HG03060 (cell line): Measurements from ENCODE around the gene APCDD1L.

Experiments used
- ATAC-seq: cut with Tn5 transposase; IDR thresholded peaks from one replicate; pipeline ENCODE4 v1.9.1; 2021; ENCODE audit warnings: low read depth, moderate number of reproducible peaks; ENCODE audit not compliant: unreplicated experiment

Gene APCDD1L

GRCh38 chr20:58469616-58470015, 45.6 kb downstream of the APCDD1L start:
- ATAC-seq, result no peak

- ATAC-seq, result no peak
Observed at GRCh38 chr20:58467572-58468527, 47.3 kb downstream of the APCDD1L start.

GRCh38 chr20:58466729-58467571, 48.2 kb downstream of the APCDD1L start:
- ATAC-seq, result no peak

GRCh38 chr20:58466095-58466708, 49.0 kb downstream of the APCDD1L start:
- ATAC-seq, result no peak

- no peak for ATAC-seq
Observed at GRCh38 chr20:58464838-58465237, 50.4 kb downstream of the APCDD1L start.

GRCh38 chr20:58463256-58463655, 51.9 kb downstream of the APCDD1L start:
- no peak for ATAC-seq

GRCh38 chr20:58461899-58462298, 53.3 kb downstream of the APCDD1L start:
- no peak for ATAC-seq

GRCh38 chr20:58461104-58461503, 54.1 kb downstream of the APCDD1L start:
- no peak for ATAC-seq

- ATAC-seq, result peak; percentile 8
Observed at GRCh38 chr20:58459058-58459750, 56.0 kb downstream of the APCDD1L start.

GRCh38 chr20:58458342-58459057, 56.7 kb downstream of the APCDD1L start:
- ATAC-seq, result peak; percentile 92

GRCh38 chr20:58457083-58457695, 58.0 kb downstream of the APCDD1L start:
- ATAC-seq, result no peak

- no peak for ATAC-seq
Observed at GRCh38 chr20:58454460-58454859, 60.7 kb downstream of the APCDD1L start.

- no peak for ATAC-seq
Observed at GRCh38 chr20:58453391-58453790, 61.8 kb downstream of the APCDD1L start.

- no peak for ATAC-seq
Observed at GRCh38 chr20:58452667-58453255, 62.4 kb downstream of the APCDD1L start.

- no peak for ATAC-seq
Observed at GRCh38 chr20:58450254-58450653, 64.9 kb downstream of the APCDD1L start.

- ATAC-seq, result no peak
Observed at GRCh38 chr20:58449681-58450221, 65.4 kb downstream of the APCDD1L start.

GRCh38 chr20:58448958-58449357, 66.2 kb downstream of the APCDD1L start:
- ATAC-seq, result no peak

- ATAC-seq, result no peak
Observed at GRCh38 chr20:58447511-58448391, 67.4 kb downstream of the APCDD1L start.
